GM18499 (cell line): ENCODE results near the gene CAPZB.
"Not testable (repeated sequence)": the region's sequence is repeated elsewhere in the genome, so short reads cannot be mapped to it uniquely, and the experiment has no call there.

Experiments
- ATAC-seq: cut with Tn5 transposase; IDR thresholded peaks from one replicate; pipeline ENCODE4 v1.9.1; 2021; ENCODE audit warnings: moderate number of reproducible peaks; ENCODE audit not compliant: insufficient read depth, unreplicated experiment

Gene CAPZB

GRCh38 chr1:19502284-19502683 lies 16.9 kb upstream of the CAPZB start:
- ATAC-seq: not testable (repeated sequence)

GRCh38 chr1:19499887-19500286 lies 14.5 kb upstream of the CAPZB start:
- ATAC-seq: not testable (repeated sequence)

GRCh38 chr1:19497443-19497842 lies 12.1 kb upstream of the CAPZB start:
- not testable (repeated sequence) for ATAC-seq

GRCh38 chr1:19496527-19496874 lies 11.2 kb upstream of the CAPZB start:
- ATAC-seq: no peak

- no peak for ATAC-seq
Observed at GRCh38 chr1:19495799-19496526, 10.6 kb upstream of the CAPZB start.

- no peak for ATAC-seq
Observed at GRCh38 chr1:19495000-19495656, 9.8 kb upstream of the CAPZB start.

- no peak for ATAC-seq
Observed at GRCh38 chr1:19493547-19493946, 8.2 kb upstream of the CAPZB start.

GRCh38 chr1:19489996-19490395 lies 4.7 kb upstream of the CAPZB start:
- ATAC-seq: no peak

- ATAC-seq: no peak
Observed at GRCh38 chr1:19488136-19488535, 2.8 kb upstream of the CAPZB start.

GRCh38 chr1:19484798-19485361 lies 459 bp downstream of the CAPZB start:
- ATAC-seq: no peak

GRCh38 chr1:19484338-19484797 lies 971 bp downstream of the CAPZB start:
- ATAC-seq: no peak

- no peak for ATAC-seq
Observed at GRCh38 chr1:19483691-19484090, 1.6 kb downstream of the CAPZB start.

- ATAC-seq: no peak
Observed at GRCh38 chr1:19483261-19483660, 2.1 kb downstream of the CAPZB start.

- ATAC-seq: no peak
Observed at GRCh38 chr1:19481826-19482398, 3.4 kb downstream of the CAPZB start.

- no peak for ATAC-seq
Observed at GRCh38 chr1:19480282-19480681, 5.1 kb downstream of the CAPZB start.

- no peak for ATAC-seq
Observed at GRCh38 chr1:19479351-19480120, 5.8 kb downstream of the CAPZB start.

GRCh38 chr1:19478322-19478721 lies 7.0 kb downstream of the CAPZB start:
- no peak for ATAC-seq

GRCh38 chr1:19477284-19478249 lies 7.8 kb downstream of the CAPZB start:
- ATAC-seq: no peak

GRCh38 chr1:19476450-19477190 lies 8.7 kb downstream of the CAPZB start:
- ATAC-seq: no peak
